ENCODE data around the gene FAM177B.

Gene FAM177B

GRCh38 chr1:222788402-222789156 is 51.6 kb downstream of the FAM177B start:
- no peak for DNase-seq

GRCh38 chr1:222790115-222790514 is 53.1 kb downstream of the FAM177B start:
- DNase-seq: no peak

DNA sequence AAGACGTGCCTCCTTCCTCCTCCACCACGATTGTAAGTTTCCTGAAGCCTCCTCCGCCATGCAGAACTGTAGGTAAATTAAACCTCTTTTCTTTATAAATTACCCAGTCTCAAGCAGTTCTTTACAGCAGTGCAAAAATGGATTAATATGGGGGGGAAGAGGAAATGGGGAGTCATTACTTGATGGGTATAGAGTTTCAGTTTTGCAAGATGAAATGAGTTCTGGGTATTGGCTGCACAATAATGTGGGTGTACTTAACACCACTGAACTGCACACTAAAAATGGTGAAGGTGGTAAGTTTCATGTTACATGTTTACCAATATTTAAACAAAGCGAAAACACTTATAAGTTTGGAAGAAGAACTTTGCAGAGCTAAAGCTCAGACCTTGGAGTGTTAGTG is 53.5 kb downstream of the FAM177B start:
- no peak for DNase-seq

- no peak for DNase-seq
These were observed 54.2 kb downstream of the FAM177B start for GRCh38 chr1:222791006-222791710.

- no peak for DNase-seq
These were observed 55.7 kb downstream of the FAM177B start for GRCh38 chr1:222792744-222793143.

DNA sequence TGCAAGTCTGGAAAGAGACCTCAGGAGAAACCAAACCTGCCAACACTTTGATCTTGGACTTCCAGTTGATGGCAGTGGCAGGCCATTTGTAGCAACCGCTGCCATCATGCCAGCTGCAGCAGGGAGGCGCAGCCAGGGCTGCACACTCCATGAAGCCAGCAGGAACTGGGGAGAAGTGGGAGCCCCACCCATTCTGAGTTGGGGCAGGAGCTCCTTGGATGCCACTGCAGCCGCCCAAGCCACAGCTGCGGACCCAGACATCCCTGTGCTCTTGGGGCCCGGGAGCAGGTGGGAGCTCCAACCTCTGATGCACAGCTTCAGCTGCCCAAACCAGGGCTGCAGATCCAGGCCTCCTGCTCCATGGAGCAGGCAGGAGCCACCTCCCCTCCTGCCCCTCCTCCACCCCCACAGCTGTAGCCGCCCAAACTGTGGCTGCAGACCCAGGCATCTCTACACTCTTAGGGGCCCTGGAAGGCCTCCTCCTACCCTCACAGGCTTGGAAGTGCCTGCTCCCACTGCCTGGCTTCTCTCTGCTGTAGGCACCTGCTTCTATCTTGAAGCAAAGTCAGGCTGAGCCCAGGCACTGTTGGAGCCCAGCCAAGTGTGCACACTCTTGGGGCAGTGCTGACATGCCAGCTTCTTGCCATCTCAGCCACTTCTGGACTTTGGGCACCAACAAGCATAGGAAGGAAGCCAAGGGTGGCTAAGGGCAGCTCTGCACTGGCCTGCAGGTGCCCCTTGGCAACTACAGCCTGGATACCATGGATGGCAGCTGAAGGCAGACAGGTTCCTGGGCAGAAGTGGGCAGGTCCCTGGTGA is 57.9 kb downstream of the FAM177B start:
- DNase-seq: no peak

DNA sequence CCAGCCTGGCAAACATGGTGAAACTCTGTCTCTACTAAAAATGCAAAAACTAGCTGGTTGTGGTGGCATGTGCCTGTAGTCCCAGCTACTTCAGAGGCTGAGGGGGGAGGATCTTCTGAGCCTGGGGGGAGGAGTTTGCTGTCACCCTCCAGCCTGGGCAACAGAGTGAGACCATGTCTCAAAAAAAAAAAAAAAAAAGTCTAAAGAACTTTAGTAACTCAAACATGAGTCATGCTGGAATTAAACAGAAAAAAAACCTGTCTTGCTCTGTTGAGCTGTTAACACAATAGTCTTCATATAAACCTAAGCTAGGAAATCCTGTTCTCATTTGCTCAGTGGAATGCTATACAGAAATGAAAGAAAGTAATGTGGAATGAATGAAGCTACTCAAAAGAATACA is 61.1 kb downstream of the FAM177B start:
- no peak for DNase-seq

- no peak for DNase-seq
These were observed 62.0 kb downstream of the FAM177B start for GRCh38 chr1:222798975-222799374.
